ENCODE data around the gene ARSB. TPM values are rescaled to one million over a fixed set of nuclear protein-coding genes. Genes with fewer than 3 reads are reported as not detected.
A peak's percentile ranks its signal among the peaks of the same experiment; 100 is the strongest.

The ARSB gene
- total RNA-seq, 4 donors from 2014 or later = 1.2 to 8.8 (median 7.1) TPM

DNA sequence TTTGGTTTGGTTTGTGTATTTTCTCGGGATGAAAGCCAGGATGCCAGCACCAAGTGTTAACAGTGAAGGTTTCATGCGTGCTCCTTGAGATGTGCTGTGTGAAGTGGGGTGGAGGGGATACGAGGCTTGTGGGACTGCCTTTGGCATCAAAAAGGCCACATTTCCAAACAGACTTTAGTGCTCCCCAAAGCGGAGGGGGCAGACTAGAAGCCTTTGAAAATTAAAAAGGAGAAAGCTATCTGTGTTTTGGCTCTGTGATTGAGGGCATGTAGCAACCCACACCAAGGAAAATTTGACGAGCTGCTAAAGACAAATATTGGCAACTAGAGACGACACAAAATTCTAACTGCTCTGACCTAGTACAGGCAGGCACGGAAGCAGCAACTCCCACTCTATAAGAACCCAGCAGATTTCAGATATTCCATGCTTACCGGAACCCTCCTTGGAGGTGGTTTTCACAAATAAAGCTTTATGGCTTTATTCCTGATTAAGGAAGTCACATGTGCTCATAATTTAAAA is 154.5 kb downstream of the ARSB start:
- Histone ChIP-seq H3K4me1 (peaks cover 0 to 14% (median 0%) of the 10 kb centered on the region in 3 donors), H3K36me3 (peaks cover 0 to 5% (median 0%) of the 10 kb centered on the region in 3 donors), H3K27ac (peak overlapping the region in 1 of 4 donors; percentile 19), H3K9me3 (no peaks in the 10 kb centered on the region), H3K27me3 (no peaks in the 10 kb centered on the region), H3K4me3 (no peak overlapping the region)
- 30 to 45% methylated on average over 6 to 8 of the region's 8 CpGs for WGBS, 2 donors
- TF ChIP-seq, protein P1, sequence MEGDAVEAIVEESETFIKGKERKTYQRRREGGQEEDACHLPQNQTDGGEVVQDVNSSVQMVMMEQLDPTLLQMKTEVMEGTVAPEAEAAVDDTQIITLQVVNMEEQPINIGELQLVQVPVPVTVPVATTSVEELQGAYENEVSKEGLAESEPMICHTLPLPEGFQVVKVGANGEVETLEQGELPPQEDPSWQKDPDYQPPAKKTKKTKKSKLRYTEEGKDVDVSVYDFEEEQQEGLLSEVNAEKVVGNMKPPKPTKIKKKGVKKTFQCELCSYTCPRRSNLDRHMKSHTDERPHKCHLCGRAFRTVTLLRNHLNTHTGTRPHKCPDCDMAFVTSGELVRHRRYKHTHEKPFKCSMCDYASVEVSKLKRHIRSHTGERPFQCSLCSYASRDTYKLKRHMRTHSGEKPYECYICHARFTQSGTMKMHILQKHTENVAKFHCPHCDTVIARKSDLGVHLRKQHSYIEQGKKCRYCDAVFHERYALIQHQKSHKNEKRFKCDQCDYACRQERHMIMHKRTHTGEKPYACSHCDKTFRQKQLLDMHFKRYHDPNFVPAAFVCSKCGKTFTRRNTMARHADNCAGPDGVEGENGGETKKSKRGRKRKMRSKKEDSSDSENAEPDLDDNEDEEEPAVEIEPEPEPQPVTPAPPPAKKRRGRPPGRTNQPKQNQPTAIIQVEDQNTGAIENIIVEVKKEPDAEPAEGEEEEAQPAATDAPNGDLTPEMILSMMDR (IDR thresholded peaks at IDR 0.05) = no peak
- no peak for TF ChIP-seq POLR2A (IDR thresholded peaks at IDR 0.05)
- no peak for DNase-seq
- intact Hi-C loops (cut with DNase I) = no loop called here

GRCh38 chr5:78829811-78830527 is 155.1 kb downstream of the ARSB start:
- H3K27me3 ChIP-seq = no peaks in the 10 kb centered on the region
- no peaks in the 10 kb centered on the region for H3K36me3 ChIP-seq
- TF ChIP-seq, protein P1 (IDR thresholded peaks at IDR 0.05) = no peak
- no peak for TF ChIP-seq POLR2A (IDR thresholded peaks at IDR 0.05)
- intact Hi-C loops (cut with DNase I) = no loop called here
- no peak overlapping the region for H3K4me3 ChIP-seq
- 39 to 51% methylated on average over 6 of the region's 6 CpGs for WGBS, 2 donors
- H3K9me3 ChIP-seq = no peaks in the 10 kb centered on the region
- DNase-seq = no peak
- peaks cover 0 to 14% (median 0%) of the 10 kb centered on the region in 3 donors for H3K4me1 ChIP-seq
- H3K27ac ChIP-seq = peak overlapping the region in 1 of 4 donors; percentile 19

GRCh38 chr5:78827725-78828124 is 157.4 kb downstream of the ARSB start:
- H3K9me3 ChIP-seq = no peaks in the 10 kb centered on the region
- no peak for DNase-seq
- H3K36me3 ChIP-seq = no peaks in the 10 kb centered on the region
- no peak for TF ChIP-seq POLR2A (IDR thresholded peaks at IDR 0.05)
- TF ChIP-seq, protein P1 (IDR thresholded peaks at IDR 0.05) = no peak
- no peak overlapping the region for H3K4me3 ChIP-seq
- intact Hi-C loops (cut with DNase I) = no loop called here
- 73 to 77% methylated on average over 4 of the region's 4 CpGs for WGBS, 2 donors
- H3K27me3 ChIP-seq = no peaks in the 10 kb centered on the region
- H3K27ac ChIP-seq = no peak overlapping the region
- H3K4me1 ChIP-seq = peaks cover 0 to 14% (median 0%) of the 10 kb centered on the region in 3 donors

DNA sequence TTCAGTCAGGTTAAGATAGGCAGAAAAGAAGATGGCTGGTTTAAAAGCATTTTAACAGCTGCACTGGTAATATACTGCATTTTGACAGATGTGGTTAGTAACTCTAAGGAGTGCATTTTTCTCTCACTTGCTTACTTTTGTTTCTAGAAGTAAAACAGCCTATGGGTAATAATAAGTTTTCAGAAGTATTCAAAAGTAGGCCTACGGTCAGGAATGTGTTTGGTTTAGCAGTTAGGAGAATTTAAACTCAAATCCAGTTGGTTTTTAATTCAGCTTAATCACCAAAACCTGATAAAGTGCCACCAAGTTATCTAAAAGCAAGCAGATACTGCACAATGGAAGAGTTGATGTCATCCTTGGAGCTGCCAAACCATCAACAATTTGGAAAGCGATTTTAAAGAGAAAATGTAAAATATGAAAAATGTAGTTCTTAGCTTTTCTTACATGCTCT is 160.3 kb downstream of the ARSB start:
- WGBS, 2 donors = 44 to 56% methylated on average over 2 of the region's 2 CpGs
- Histone ChIP-seq H3K9me3 (no peaks in the 10 kb centered on the region), H3K27ac (no peak overlapping the region), H3K4me3 (no peak overlapping the region), H3K4me1 (no peaks in the 10 kb centered on the region), H3K27me3 (no peaks in the 10 kb centered on the region), H3K36me3 (no peaks in the 10 kb centered on the region)
- intact Hi-C loops (cut with DNase I) = no loop called here
- TF ChIP-seq POLR2A (IDR thresholded peaks at IDR 0.05) = no peak
- TF ChIP-seq, protein P1 (IDR thresholded peaks at IDR 0.05) = no peak
- no peak for DNase-seq

- Histone ChIP-seq H3K27me3 (no peaks in the 10 kb centered on the region), H3K36me3 (no peaks in the 10 kb centered on the region), H3K4me1 (no peaks in the 10 kb centered on the region), H3K4me3 (no peak overlapping the region), H3K9me3 (no peaks in the 10 kb centered on the region), H3K27ac (no peak overlapping the region)
- DNase-seq = no peak
- 100% methylated on average over 1 of the region's 1 CpG for WGBS, 2 donors
- TF ChIP-seq, protein P1 (IDR thresholded peaks at IDR 0.05) = no peak
- TF ChIP-seq POLR2A (IDR thresholded peaks at IDR 0.05) = no peak
- intact Hi-C loops (cut with DNase I) = no loop called here
These were observed 161.9 kb downstream of the ARSB start for GRCh38 chr5:78823196-78823595.
